IPS DF 4.7 (cell line): ENCODE data around the gene FCHO2.
"Not testable (repeated sequence)": the region's sequence is repeated elsewhere in the genome, so short reads cannot be mapped to it uniquely, and the experiment has no call there.

Source experiments
- DNase-seq: peaks from one replicate; pipeline ENCODE4 v3.0.0-alpha.2; 2013; ENCODE audit warnings: low spot score; ENCODE audit errors: extremely low read depth

Gene FCHO2

GRCh38 chr5:72956324-72957140 lies 691 bp downstream of the FCHO2 start:
- DNase-seq: no peak

DNA sequence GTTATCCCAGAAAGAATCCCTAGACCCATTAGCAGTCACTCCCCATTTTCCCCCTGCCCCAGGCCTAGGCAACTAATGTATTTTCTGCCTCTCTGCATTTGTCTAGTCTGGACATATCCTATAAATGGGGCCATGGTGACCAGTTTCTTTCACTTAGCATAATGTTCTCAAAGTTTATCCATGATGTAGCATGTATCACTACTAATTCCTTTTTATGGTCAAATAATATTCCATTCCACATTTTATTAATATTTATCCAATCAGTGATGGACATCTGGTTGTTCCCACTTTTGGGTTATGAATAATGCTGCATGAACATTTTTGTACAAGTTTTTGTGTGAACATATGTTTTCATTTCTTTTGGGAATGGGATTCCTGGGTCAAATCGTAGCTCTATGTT lies 1.5 kb downstream of the FCHO2 start:
- no peak for DNase-seq

DNA sequence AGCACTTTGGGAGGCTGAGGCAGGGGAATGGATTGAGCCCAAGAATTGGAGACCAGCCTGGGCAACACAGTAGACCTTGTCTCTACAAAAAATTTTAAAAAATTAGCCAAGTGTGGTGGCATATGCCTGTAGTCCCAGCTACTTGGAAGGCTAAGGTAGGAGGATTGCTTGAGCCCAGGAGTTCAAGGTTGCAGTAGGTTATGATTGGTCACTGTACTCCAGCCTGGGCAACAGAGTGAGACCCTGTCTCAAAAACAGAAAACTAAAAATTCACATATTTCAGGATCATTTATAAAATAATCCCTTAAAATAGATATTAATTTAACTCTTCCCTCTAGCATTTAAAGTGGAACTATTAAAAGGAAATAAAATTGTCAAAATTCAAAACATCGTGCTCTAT lies 3.4 kb downstream of the FCHO2 start:
- DNase-seq: no peak

GRCh38 chr5:72974481-72974880 lies 18.6 kb downstream of the FCHO2 start:
- not testable (repeated sequence) for DNase-seq

DNA sequence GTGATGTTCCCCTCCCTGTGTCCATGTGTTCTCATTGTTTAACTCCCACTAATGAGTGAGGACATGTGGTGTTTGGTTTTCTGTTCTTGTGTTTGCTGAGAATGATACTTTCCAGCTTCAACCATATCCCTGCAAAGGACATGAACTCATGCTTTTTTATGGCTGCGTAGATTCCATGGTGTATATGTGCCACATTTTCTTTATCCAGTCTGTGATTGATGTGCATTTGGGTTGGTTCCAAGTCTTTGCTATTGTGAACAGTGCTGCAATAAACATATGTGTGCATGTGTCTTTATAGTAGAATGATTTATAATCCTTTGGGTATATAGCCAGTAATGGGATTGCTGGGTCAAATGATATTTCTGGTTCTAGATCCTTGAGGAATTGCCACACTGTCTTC lies 21.0 kb downstream of the FCHO2 start:
- DNase-seq: not testable (repeated sequence)

- no peak for DNase-seq
These were observed 29.9 kb downstream of the FCHO2 start for GRCh38 chr5:72985719-72986118.

DNA sequence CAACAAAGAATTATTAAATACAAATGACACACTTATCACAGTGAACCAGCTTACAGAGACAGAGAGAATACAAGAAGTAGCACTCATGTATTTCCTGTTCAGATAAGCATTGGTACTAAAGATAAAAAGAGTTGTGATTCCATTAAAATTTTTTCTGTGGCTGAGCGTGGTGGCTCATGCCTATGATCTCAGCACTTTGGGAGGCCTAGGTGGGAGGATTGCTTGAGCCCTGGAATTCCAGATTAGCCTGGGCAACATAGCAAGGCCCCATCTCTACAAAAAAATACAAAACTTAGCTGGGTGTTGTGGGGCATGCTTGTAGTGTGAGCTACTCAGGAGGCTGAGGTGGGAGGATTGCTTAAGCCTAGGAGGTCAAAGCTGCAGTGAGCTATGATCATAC lies 32.9 kb downstream of the FCHO2 start:
- no peak for DNase-seq

DNA sequence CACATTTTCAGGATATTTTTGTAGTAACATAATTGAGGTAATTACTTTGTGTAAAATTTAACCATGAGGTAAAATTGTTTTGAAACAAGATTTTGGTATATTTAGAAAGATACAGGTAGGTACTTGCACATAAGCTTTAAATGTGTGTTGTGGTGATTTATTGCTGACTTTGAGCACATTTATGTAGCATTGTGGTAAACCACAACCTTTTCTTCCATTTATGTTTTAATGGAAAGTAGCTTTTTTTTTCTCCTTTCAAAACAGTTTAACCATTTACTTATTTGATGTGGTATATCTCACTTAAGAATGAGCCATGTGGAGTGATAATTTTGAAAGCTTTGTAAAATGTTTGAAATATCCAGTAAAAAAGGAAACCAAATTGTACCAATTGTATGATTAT lies 35.6 kb downstream of the FCHO2 start:
- DNase-seq: no peak

- DNase-seq: no peak
These were observed 38.7 kb downstream of the FCHO2 start for GRCh38 chr5:72994578-72994977.

DNA sequence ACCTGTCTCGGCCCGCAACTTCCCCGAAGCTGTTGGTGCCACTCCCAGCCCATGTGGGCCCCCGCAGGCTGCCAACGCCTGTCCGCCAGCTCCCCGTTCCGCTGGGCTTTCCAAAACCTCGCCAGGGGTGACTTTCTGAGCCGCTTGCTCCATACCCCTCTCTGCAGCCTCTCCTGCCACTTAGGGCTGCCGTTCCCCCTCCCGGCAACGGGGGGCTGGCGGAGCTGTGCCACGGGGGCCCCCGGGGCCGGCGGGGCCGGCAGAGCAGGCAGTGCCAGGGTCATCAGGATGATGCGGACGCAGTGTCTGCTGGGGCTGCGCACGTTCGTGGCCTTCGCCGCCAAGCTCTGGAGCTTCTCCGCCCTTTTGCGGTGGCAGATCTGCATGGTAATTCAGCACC lies 40.8 kb downstream of the FCHO2 start:
- DNase-seq: no peak

DNA sequence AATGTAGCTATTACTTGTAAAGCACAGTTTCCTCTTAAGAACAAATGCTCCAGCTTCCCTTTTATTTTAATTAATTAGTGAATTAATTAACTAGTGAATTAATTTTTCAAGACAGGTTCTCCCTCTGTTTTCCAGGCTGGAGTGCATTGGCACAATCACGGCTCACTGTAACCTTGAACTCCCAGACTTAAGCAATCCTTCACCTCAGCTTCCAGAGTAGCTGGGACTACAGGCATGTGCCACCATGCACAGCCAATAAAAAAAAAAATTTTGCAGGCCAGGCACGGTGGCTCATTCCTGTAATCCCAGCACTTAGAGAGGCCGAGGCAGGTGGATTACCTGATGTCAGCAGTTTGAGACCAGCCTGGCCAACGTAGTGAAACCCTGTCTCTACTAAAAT lies 44.1 kb downstream of the FCHO2 start:
- no peak for DNase-seq

GRCh38 chr5:73005886-73006285 lies 50.0 kb downstream of the FCHO2 start:
- no peak for DNase-seq

- no peak for DNase-seq
These were observed 51.2 kb downstream of the FCHO2 start for GRCh38 chr5:73007051-73007450.

DNA sequence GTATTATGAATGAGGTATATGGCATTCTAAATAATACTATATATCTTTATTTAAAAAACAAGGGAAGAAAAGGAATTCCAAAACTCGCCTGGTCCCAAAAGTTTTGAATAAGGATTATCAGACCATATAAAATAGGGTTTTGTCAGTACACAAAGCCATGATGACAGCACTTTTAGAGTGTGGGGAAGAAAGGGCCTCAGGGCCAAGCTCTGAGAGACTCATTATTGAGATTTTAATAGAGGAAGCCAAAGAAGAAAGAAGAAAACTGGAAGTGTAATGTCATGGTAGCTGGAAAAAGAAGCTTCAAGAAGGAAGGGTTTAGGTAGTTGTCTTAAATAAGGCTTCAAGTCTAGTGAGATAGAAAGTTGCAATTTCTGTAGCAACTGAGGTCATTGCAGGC lies 53.0 kb downstream of the FCHO2 start:
- DNase-seq: no peak

GRCh38 chr5:73011612-73012011 lies 55.8 kb downstream of the FCHO2 start:
- DNase-seq: not testable (repeated sequence)

GRCh38 chr5:73018892-73019291 lies 63.1 kb downstream of the FCHO2 start:
- no peak for DNase-seq

- no peak for DNase-seq
These were observed 63.9 kb downstream of the FCHO2 start for GRCh38 chr5:73019766-73020165.

DNA sequence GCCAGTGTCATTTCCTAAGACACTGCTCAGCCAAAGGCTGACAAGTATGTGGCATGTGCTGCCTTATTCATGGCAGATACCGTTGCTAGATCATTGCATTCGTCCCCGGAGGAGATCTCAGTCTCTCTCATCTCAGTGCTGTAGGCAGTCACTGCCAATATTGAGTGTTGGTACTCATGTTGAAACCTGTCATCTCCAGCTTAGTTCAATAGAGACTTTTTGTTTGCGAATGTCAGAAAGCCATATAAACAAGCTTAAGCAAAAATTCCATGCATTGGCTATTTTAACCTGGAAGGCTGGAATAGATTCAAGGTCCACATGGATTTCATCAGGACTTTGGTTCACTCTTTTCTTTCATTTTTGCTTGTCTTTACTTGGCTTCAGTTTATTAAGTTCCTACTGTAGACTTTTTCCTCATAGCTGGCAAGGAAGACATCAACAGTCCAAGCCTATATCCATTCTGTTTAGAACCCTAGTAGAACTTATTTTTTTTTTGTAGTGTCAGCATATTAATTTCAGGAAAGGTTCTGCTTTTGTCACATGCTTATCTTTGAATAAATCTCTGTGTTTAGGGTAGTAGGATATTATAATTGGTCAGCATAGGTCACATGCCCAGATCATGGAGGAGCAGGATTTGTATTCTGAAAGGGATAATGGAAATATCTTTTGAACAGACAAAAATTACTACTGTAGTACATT lies 66.8 kb downstream of the FCHO2 start:
- DNase-seq: no peak

GRCh38 chr5:73024946-73025544 lies 69.2 kb downstream of the FCHO2 start:
- DNase-seq: not testable (repeated sequence)

DNA sequence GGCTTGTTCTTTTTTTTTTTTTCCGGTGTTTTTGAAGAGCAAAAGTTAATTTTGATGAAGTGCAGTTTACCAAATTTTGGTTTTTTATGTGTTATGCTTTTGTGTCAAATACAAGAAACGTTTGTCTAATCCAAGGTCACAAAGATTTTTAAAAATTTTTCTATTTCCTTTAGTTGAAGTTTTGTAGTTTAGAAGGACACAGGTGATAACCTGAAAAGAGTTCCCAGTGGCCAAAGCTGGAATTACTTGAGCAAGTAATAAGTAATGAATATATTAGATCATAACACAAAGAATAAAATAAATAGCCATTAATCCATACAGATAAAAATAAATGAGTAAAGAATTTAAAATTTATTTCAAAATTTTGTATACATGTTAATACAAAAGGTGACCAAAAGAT lies 71.5 kb downstream of the FCHO2 start:
- no peak for DNase-seq

- no peak for DNase-seq
These were observed 72.0 kb downstream of the FCHO2 start for GRCh38 chr5:73027816-73028215.

- no peak for DNase-seq
These were observed 73.3 kb downstream of the FCHO2 start for GRCh38 chr5:73028991-73029595.
